GM19324 (cell line): ENCODE data around the gene DNAH9.
"Not testable (repeated sequence)": the region's sequence is repeated elsewhere in the genome, so short reads cannot be mapped to it uniquely, and the experiment has no call there.

ENCODE experiments used
- ATAC-seq: cut with Tn5 transposase; IDR thresholded peaks from one replicate; pipeline ENCODE4 v1.9.1; 2021; ENCODE audit warnings: mild to moderate bottlenecking, moderate library complexity; ENCODE audit not compliant: unreplicated experiment, low FRiP score

Gene DNAH9

DNA sequence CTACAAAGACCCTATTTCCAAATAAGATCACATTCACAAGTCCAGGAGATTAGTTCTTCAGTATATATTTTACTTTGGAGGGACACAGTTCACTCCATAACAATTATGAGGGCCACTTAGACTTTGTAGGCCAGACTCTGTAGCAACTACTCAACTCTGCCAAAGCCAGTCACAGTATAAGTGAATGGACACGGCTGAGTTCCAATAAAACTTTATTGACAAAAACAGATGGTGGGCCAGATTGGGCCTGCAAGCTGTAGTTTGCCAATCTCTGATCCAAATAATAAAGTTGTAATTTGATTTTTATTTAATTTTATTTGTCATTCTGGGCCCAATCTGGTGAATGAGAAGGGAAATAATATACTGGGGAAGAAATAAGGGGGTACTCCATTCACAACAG is 297.9 kb downstream of the DNAH9 start:
- ATAC-seq = no peak

DNA sequence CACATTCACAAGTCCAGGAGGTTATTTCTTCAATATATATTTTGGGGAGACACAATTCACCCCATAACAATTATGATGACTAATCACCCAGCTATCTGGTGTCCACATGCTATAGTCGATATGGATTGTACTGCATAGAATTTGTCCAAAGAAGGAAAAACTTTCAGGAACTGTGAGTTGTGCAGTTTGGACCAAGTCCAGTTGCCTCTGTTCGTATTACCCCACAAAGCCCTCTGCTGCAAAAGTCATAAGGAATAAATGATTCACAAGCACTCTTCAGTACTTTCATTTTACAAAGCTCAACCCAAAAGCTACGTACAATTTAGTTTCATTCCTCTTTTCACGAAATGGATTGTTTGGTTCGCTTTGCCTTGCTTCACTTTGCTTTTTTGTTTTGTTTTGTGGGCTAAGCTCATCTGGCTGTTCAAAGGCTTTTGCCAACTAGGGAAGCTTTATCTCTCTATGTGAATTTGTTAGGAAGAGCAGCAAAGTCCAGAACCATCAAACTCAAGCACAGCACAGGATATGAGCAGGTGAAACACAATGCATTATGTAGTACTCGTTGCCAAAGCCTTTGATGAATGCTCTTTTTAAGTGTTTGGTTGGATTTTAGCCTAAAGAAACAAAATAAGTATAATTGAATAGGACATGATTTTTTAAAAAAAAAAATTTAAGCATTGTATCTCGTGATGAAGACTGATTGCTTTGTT is 300.4 kb downstream of the DNAH9 start:
- no peak for ATAC-seq

- ATAC-seq = no peak
Measured at GRCh38 chr17:11899537-11899942, 301.3 kb downstream of the DNAH9 start.

GRCh38 chr17:11900041-11900476 is 301.8 kb downstream of the DNAH9 start:
- ATAC-seq = no peak

- no peak for ATAC-seq
Measured at GRCh38 chr17:11900655-11901054, 302.4 kb downstream of the DNAH9 start.

- ATAC-seq = no peak
Measured at GRCh38 chr17:11901931-11902330, 303.7 kb downstream of the DNAH9 start.

DNA sequence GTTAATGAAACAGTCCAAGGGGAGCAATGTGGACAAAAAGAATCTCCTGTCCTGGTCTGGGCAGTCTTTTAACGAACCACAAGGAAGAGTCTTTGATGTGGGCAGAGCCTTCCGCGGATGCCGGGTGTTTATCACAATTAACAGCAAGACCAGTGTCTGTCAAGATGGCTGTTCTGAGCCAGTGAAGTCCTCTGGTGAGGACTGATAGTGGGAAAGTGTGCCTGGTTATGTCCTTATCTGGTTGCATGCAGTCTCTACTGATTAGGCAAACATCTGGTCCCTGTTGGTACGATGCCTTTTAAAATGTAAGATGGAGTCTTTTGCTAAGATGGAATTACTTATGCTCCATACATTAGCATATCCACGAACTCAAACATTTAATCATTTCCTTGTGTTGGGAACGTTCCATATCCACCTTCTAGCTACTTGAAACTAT is 310.5 kb downstream of the DNAH9 start:
- ATAC-seq = no peak

- ATAC-seq = no peak
Measured at GRCh38 chr17:11909348-11909747, 311.1 kb downstream of the DNAH9 start.

GRCh38 chr17:11916091-11916490 is 317.8 kb downstream of the DNAH9 start:
- no peak for ATAC-seq

- ATAC-seq = no peak
Measured at GRCh38 chr17:11917415-11917814, 319.1 kb downstream of the DNAH9 start.

DNA sequence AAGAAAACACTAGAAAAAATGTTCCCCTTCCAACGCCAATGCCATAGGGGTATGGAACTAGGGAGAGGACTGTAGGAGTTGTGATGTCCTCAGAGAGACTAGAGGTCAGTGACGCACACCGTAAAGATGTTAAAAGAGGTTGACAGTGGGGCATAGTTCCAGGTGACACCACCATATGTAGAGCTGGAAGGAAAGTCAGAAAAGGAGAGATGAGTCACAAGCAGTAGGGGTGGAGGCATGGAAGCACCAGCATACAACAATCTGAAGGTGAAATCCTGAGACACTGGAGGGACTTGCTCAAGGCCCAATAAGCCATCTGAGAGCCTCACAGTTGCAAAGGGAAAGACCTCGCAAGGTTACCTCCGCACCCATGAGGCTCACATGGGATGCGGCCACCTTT is 323.0 kb downstream of the DNAH9 start:
- ATAC-seq = no peak

- no peak for ATAC-seq
Measured at GRCh38 chr17:11922638-11923037, 324.4 kb downstream of the DNAH9 start.

- no peak for ATAC-seq
Measured at GRCh38 chr17:11924076-11924475, 325.8 kb downstream of the DNAH9 start.

GRCh38 chr17:11925262-11926021 is 327.2 kb downstream of the DNAH9 start:
- no peak for ATAC-seq

- no peak for ATAC-seq
Measured at GRCh38 chr17:11928436-11928835, 330.2 kb downstream of the DNAH9 start.

- ATAC-seq = no peak
Measured at GRCh38 chr17:11932337-11932898, 334.1 kb downstream of the DNAH9 start.

DNA sequence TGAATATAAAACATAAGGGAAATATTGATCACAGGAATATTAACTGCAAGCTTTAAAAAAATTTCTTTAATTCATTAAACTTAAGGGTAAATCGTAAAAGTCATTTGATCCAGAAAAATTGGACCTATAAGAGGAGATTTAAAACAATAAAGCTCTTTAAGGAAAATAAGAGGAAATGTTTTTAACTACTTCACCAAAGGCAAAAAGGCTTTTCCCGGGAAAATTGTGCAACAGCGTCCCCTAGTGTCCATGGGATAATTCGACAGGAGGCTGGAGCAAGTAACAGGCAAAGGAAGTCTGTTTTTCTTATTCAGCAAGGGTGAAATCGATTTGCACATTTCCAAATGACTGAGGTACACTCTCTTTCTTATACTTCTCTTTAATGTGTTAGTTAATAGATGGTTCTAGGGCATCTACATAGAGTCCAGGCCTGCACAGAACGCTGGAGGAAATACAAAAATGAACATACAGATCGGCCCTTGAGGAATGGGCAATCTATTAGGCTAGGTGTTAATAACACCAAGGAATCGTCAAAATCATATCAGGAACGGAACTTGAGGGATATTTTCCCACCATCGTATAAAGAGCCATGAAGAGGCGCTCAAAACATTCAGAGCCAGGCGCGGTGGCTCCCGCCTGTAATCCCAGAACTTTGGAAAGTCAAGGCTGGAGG is 337.6 kb downstream of the DNAH9 start:
- no peak for ATAC-seq

DNA sequence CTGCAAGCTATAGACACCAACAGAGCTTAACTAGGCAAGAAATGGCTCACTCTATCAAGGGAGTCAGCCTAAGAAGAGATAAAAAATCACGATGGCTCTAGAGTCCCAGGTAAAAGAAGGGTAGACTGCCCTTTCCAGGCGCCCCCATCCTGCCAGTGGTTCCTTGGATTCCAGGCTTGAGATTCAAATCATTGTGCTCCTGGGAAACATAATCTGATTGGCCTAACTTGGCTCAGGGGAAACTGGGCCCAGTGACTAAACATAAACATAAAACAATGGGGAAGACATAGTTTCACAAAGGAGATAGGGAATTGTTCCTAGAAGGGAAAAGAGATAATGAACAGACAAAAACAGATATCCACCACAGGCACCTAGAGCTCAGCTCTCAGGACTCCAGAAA is 342.6 kb downstream of the DNAH9 start:
- ATAC-seq = no peak

GRCh38 chr17:11943086-11943485 is 344.8 kb downstream of the DNAH9 start:
- not testable (repeated sequence) for ATAC-seq

DNA sequence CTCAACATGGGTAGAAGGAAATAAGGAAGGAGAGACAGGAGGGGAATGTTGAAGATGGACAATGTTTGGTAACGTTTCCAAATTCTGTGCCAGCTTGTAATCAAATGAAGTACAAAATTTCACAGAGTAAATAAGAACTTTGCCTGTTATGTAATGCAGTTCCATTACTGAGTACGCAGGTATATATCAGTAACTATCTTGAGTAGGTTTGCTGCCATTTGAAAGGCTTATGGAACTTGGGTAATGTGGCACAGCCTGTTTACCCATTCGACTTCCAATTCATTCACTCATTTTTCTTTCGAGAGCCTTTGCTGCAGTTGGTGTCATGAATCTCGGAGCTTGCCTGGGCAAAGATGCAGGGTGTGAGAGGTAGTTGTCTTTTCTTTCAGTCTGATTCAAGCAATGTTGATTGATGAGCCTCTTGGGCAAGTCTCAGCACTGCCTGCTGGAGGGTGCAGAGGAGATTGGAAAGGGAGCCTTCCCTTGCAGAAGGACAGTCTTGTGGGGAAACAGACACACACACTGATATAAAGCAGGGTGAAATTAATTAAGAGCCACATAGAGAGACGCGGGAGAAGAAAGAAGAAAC is 345.6 kb downstream of the DNAH9 start:
- no peak for ATAC-seq

DNA sequence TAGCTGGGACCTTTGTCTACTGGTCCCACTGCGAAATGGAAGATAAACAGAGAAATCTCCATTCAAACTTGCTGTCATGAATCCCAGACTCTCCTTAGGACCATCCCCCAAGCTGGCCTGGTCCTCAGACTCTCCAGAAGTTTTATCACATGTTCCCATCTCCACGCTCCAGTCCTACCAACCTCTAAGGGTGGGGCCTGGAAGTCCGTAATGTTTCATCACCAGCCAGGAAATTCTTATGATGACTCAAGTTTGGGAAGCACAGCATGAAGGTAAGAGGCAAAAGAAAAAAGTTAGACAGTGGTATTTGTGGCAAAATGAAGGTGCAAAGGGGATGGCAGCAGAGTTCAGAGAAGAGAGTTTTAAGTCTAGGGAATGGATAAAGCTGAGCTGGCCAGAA is 346.3 kb downstream of the DNAH9 start:
- ATAC-seq = no peak
